GM23248 (cell line): ENCODE results near the gene AKR1D1.

Experiments
- EZH2 ChIP-seq: fragments of 200-600 bp; sonication (generic); IDR thresholded peaks from 2 replicates; pipeline ENCODE4 v1.6.1; 2018; ENCODE audit warnings: antibody characterized with exemption, mild to moderate bottlenecking; ENCODE audit not compliant: insufficient read depth, poor library complexity, severe bottlenecking
- EZH2phosphoT487 ChIP-seq: fragments of 200-600 bp; sonication (generic); IDR thresholded peaks from 2 replicates; pipeline ENCODE4 v1.6.1; 2018; ENCODE audit warnings: antibody characterized with exemption, moderate library complexity, mild to moderate bottlenecking, low read depth; ENCODE audit not compliant: insufficient read depth

DNA sequence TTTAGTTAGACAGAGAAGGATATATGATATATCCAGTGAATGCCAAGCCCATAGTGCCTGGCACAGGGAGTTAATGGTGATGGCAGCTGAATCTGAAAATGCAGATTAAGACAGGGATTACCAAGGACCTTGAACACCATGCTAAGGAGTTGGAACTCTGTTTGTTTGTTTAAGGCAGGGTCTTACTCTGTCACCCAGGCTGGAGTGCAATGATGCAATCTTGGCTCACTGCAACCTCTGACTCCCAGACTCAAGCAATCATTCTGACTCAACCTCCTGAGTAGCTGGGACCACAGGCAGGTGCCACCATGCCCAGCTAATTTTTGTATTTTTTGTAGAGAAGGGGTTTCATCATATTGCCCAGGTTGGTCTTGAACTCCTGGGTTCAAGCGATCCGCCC lies 1.6 kb downstream of the AKR1D1 start:
- no peak for TF ChIP-seq EZH2phosphoT487
- TF ChIP-seq EZH2 = no peak
